AG08396 (cell line): Measurements from ENCODE around the gene PRKN.

Experiments
- DNase-seq: peaks from one replicate; pipeline ENCODE4 v3.0.0; 2012; ENCODE audit warnings: low spot score, mixed read lengths

Gene PRKN

GRCh38 chr6:162615016-162615705 lies 112.4 kb downstream of the PRKN start:
- DNase-seq: no peak

DNA sequence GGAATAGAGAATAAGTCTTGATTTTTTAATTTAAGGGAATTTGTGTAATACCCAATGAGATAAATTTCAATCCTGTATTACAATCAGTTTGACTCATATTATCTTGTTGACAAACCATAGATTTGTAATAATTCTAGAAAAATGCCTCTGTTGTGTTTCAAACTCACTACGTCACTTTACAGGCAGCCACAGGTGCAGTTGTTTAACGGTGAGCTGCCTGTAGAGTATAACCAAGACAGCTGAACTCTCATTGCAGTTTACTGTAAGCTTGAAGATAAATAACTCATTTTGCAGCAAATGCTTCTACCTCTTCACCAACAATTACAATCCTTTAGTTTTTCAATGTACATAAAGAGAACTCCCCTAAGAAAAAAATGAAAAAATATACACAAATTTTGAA lies 114.3 kb downstream of the PRKN start:
- DNase-seq: no peak

- DNase-seq: no peak
Measured at GRCh38 chr6:162612613-162613012, 115.0 kb downstream of the PRKN start.

- no peak for DNase-seq
Measured at GRCh38 chr6:162610351-162610750, 117.2 kb downstream of the PRKN start.

GRCh38 chr6:162605881-162606280 lies 121.7 kb downstream of the PRKN start:
- DNase-seq: no peak

- no peak for DNase-seq
Measured at GRCh38 chr6:162603231-162604015, 124.1 kb downstream of the PRKN start.

- DNase-seq: no peak
Measured at GRCh38 chr6:162602759-162603158, 124.8 kb downstream of the PRKN start.

GRCh38 chr6:162596676-162597075 lies 130.9 kb downstream of the PRKN start:
- no peak for DNase-seq

GRCh38 chr6:162591517-162591916 lies 136.0 kb downstream of the PRKN start:
- no peak for DNase-seq

DNA sequence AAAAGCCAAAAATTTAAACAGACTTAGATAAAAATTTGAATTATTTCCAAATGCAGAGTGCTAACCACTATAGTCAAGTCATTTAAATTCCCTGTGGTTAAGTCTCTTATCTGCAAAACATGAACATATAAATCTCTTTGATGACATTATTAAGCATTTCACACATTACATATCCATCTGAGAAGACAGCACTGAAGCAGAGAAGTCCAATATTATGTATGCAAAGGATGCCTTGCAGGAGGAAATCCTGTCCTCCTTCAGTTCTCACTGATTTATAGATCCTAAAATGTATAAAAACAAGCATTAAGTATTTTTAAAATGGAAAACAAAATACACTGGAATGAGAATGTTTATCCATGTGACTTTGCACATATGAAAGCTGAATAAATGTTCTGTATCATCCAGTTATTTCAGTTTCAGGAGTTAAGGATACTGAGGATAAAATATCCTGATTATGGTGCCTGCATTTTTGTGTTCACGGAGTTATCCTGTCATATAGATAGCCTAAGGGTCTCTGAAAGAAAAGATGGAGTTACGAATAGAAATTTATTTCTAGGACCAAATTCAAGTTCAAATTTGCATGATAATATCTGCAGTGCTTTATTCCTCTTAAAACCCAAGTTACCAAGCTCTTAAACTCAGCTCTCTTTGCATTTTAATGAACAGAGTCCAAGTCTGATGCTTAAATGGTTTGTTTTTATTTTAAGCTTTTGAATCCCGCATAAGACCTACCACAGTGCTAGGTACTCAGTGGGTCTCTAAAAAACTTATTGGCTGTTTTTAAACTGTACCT lies 145.4 kb downstream of the PRKN start:
- DNase-seq: no peak

GRCh38 chr6:162580619-162581018 lies 146.9 kb downstream of the PRKN start:
- no peak for DNase-seq

GRCh38 chr6:162576016-162576415 lies 151.6 kb downstream of the PRKN start:
- no peak for DNase-seq

GRCh38 chr6:162572240-162572639 lies 155.3 kb downstream of the PRKN start:
- DNase-seq: no peak

DNA sequence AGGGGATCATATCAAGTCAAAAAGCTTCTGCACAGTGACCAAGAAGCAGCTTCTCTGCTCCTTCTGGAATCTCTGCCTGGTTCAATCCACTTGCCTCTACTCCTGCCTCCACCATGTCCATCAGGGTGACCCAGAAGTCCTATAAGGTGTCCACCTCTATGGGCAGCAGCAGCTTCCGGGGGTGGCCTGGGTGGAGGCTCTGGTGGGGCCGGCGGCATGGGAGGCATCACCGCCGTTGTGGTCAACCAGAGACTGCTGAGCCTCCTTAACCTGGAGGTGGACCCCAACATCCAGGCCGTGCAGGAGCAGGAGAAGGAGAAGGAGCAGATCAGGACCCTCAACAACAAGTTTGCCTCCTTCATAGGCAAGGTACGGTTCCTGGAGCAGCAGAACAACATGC lies 159.3 kb downstream of the PRKN start:
- no peak for DNase-seq

- no peak for DNase-seq
Measured at GRCh38 chr6:162562041-162562440, 165.5 kb downstream of the PRKN start.

DNA sequence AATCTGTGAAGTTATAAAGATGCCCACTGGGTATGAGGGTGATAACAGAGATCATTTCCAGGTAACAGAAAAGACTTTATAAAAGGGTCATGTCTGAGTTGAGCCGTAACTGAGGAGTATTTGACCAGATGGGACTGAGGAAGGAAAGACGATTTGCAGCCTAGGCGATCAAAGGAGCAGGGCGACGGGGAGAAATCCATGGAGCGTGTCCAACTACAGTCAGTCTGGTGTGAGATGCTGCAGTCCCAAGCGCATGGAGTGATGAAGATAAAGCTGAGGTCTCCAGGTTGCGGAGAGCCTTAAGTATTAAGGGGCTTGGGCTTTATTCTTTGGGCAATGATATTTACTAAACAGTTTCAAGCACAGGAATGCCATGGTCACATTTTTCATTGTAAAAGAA lies 166.7 kb downstream of the PRKN start:
- DNase-seq: no peak

DNA sequence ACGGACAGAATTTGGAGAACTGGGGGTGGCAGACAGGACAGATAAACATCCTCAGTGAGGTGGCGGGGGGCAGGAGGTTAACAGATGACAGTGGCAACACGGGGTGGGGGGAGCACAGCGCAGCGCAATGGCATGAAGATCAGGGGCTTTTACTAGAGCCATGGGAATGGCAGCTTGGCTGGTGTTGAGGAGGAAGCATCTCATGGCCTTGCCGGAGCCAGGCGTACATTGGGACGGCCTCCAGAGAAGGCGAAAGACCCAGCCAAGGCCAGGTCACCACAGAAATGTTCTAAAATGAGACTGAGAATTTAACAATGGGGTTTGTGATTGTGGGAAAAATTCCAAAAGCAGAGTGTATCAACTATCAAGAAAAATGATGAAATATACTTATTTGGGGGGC lies 173.0 kb downstream of the PRKN start:
- no peak for DNase-seq

DNA sequence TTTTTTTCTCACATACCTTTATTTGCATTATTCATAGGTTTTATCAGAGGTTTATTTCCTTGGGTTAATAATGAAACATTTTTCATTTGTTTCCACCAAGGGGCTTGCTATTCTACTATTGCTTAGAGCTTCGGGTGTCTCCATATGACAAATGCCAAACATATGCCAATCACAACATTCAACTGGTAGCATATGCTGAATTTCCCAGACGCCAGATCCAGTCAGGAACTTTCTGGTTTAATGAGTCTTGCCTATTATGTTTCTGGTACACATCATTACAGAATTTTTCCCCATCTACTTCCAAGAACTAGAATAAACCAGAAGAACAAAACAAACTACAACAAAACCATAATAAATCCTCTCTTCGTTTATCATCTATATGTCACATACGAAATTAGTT lies 180.7 kb downstream of the PRKN start:
- DNase-seq: no peak

DNA sequence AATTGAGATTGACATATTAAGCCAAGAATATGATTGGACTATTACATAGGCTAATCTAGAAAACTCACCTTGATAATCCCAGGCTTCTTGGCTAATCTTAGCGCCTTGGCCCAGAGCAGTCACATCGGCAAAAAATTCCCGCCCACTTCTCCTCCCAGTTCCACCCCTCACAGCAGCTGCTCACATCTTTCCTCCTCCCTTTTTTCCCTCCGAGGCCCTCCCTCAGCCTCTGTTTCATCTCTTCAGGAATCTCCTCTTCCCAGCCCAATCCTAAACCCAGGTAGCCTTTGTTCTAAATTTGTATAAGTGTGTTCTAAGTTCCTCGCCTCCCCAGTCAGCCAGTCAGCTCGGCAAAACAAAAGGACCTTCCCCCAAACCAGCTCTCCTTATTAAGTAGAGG lies 184.3 kb downstream of the PRKN start:
- DNase-seq: no peak

GRCh38 chr6:162541019-162541601 lies 186.5 kb downstream of the PRKN start:
- no peak for DNase-seq

DNA sequence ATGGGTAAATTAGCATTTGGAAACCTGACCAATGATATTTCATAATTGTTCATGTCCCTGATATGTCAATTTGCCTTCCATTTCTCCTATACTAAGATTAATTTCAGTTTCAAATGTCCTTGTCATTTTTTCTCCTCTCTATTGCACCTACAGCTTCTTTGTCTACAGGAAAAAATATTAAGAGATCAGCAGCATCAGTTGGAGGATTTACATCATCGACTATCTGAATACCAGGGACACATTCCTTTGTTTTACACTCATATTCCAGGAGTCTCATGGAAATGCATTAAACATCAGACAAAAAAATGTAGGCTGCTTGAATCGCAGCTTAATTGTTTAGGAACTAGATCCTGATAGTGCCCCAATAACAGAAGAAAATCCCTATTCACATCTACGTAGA lies 188.2 kb downstream of the PRKN start:
- no peak for DNase-seq

DNA sequence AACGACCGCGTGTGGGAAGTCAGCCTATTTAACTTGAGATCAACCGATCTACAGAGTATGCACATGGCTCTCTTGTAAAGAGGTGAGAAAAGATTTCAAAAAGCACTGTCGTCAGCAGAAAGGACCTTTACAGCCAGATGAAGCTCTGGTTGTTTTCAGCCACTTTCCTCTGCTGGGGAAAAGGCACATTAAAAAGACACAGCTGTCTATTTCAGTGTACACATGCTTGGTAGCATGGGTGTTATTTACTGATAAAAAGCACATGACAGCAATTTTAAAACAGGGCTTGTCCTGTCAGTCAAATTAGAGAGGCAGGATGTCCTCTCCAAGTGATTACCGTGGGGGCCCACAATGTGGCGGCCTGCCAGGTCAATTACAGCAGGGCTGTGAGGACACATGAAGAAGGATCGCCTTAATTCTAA lies 188.9 kb downstream of the PRKN start:
- DNase-seq: no peak

DNA sequence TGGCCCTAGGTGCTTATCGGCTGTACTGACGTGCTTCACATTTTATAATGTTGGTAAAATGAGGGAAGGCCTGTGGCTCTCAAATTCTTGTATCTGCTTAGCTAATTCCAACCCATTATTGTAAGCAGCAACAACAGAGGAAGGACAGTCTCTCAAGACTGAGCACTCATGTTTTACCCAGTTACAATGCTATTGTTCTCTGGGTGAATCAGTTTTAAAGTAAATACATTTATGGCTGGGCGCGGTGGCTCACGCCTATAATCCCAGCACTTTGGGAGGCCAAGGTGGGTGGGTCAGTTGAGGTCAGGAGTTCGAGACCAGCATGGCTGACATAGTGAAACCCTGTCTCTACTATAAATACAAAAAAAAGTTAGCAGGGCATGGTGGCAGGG lies 194.6 kb downstream of the PRKN start:
- no peak for DNase-seq
